Measurements from ENCODE around the gene RNF44. TPM values are rescaled to one million over a fixed set of nuclear protein-coding genes. Genes with fewer than 3 reads are reported as not detected.

Gene RNF44
- total and polyA plus RNA-seq, 2 of the 13 experiments (the other 11 are each of a cell fraction or from before 2014, with no cell fraction given) = 9.2 to 16.8 TPM

- peak; percentile 43; the same call in 1 of the 2 replicates for TF ChIP-seq ARID4A (CRISPR knock-in tag; IDR thresholded peaks at IDR 0.05; ENCODE audit: borderline replicate concordance)
- TF ChIP-seq FOXK2 (IDR thresholded peaks at IDR 0.05) = no peak
- no peak for TF ChIP-seq ZNF615 (CRISPR knock-in tag; IDR thresholded peaks at IDR 0.05; ENCODE audit: borderline replicate concordance)
- TF ChIP-seq ZNF460 (CRISPR knock-in tag; IDR thresholded peaks at IDR 0.05; ENCODE audit: borderline replicate concordance) = no peak
- TF ChIP-seq MAZ (IDR thresholded peaks at IDR 0.05; ENCODE audit: borderline replicate concordance, low read depth, low read length) = peak; percentile 97
- TF ChIP-seq MAZ (CRISPR knock-in tag; IDR thresholded peaks at IDR 0.05; ENCODE audit: low read depth) = peak; percentile 91
- no peak for TF ChIP-seq ZNF224 (CRISPR knock-in tag; IDR thresholded peaks at IDR 0.05)
- TF ChIP-seq JARID2 (CRISPR knock-in tag; IDR thresholded peaks at IDR 0.05; ENCODE audit: insufficient replicate concordance) = no peak
- TF ChIP-seq ZNF367 (CRISPR knock-in tag; IDR thresholded peaks at IDR 0.05; ENCODE audit: borderline replicate concordance) = no peak
- no peak for TF ChIP-seq ZNF354B (CRISPR knock-in tag; IDR thresholded peaks at IDR 0.05)
- no peak for TF ChIP-seq ZBTB34 (CRISPR knock-in tag; IDR thresholded peaks at IDR 0.05)
- no peak; the same call in 1 of the 2 replicates for TF ChIP-seq THAP7 (CRISPR knock-in tag; IDR thresholded peaks at IDR 0.05)
- no peak for TF ChIP-seq MTERF4 (CRISPR knock-in tag; IDR thresholded peaks at IDR 0.05)
- no peak for TF ChIP-seq ZNF891 (CRISPR knock-in tag; IDR thresholded peaks at IDR 0.05)
- 0 out of 2 replicates have a peak, but pooled peaks have one; percentile 24 for TF ChIP-seq HOXA5 (CRISPR knock-in tag; IDR thresholded peaks at IDR 0.05)
- TF ChIP-seq ZNF670 (CRISPR knock-in tag; IDR thresholded peaks at IDR 0.05; ENCODE audit: borderline replicate concordance) = no peak; the same call in 1 of the 2 replicates
- no peak for TF ChIP-seq ZNF672 (CRISPR knock-in tag; IDR thresholded peaks at IDR 0.05)
- no peak for TF ChIP-seq ZNF337 (CRISPR knock-in tag; IDR thresholded peaks at IDR 0.05; ENCODE audit: borderline replicate concordance, low read depth)
- no peak for TF ChIP-seq KDM4B (CRISPR knock-in tag; IDR thresholded peaks at IDR 0.05)
- TF ChIP-seq TBP (CRISPR knock-in tag; IDR thresholded peaks at IDR 0.05) = no peak
- TF ChIP-seq ZMAT5 (CRISPR knock-in tag; IDR thresholded peaks at IDR 0.05; ENCODE audit: borderline replicate concordance, low read depth) = no peak
- TF ChIP-seq PCBP1 (IDR thresholded peaks at IDR 0.05; ENCODE audit: borderline replicate concordance, low read depth, low read length) = 0 out of 2 replicates have a peak, but pooled peaks have one; percentile 10
These were observed at the start of gene RNF44 (continued) for GRCh38 chr5:176536902-176537553.

All from HepG2 (cell line).